Esophagus (tissue), 2 donors: ENCODE measurements around the gene MFSD6L. TPM values are rescaled to one million over a fixed set of nuclear protein-coding genes. Genes with fewer than 3 reads are reported as not detected.

Experiments used
- H3K27ac ChIP-seq, 2 donors: one replicate each; pipeline ENCODE4 v1.5.1; 2013; ENCODE audit warnings: low read depth in 2 of 2, mild to moderate bottlenecking in 2 of 2, inconsistent platforms in 1 of 2, low read length in 1 of 2, moderate library complexity in 1 of 2
- H3K27me3 ChIP-seq, 2 donors: one replicate each; pipeline ENCODE4 v1.6.1; 2013; ENCODE audit warnings: low read length in 2 of 2, control low read depth in 1 of 2, mild to moderate bottlenecking in 1 of 2; ENCODE audit not compliant: insufficient read depth in 2 of 2, control insufficient read depth in 1 of 2
- H3K36me3 ChIP-seq, 2 donors: one replicate each; pipeline ENCODE4 v1.6.1; 2013; ENCODE audit warnings: low read length in 1 of 2; ENCODE audit not compliant: control insufficient read depth in 2 of 2, insufficient read depth in 2 of 2
- H3K4me1 ChIP-seq, 2 donors: one replicate each; pipeline ENCODE4 v1.6.1; 2013; ENCODE audit warnings: low read length in 1 of 2; ENCODE audit not compliant: control insufficient read depth in 2 of 2, insufficient read depth in 2 of 2
- H3K4me3 ChIP-seq, 2 donors: one replicate each; pipeline ENCODE4 v1.5.1; 2013; ENCODE audit warnings: low read length in 2 of 2, mild to moderate bottlenecking in 2 of 2, low read depth in 1 of 2, moderate library complexity in 1 of 2
- H3K9me3 ChIP-seq, 2 donors: one replicate each; pipeline ENCODE4 v1.6.1; 2013; ENCODE audit warnings: mild to moderate bottlenecking in 2 of 2, low read depth in 1 of 2, low read length in 1 of 2, moderate library complexity in 1 of 2; ENCODE audit not compliant: control insufficient read depth in 2 of 2, insufficient read depth in 1 of 2
- WGBS, 2 donors: extraction: QIAGEN DNeasy Blood & Tissue Kit; methylation state at CpG; one replicate each; pipeline ENCODE4 v1.1.7; 2013; 5-methylcytosine and 5-hydroxymethylcytosine counted together
- polyA plus RNA-seq, 2 donors: library from polyadenylated mRNA; stranded (reverse); fragments of 200-250 nt; gene quantifications; one replicate each; pipeline ENCODE4 v1.2.3, GENCODE V29; 2013
- donor health status: healthy with polysubstance abuse.
- donor health status: Bipolar disorder and iron deficiency.

The MFSD6L gene
- polyA plus RNA-seq, 2 donors = 0.24 to 0.75 TPM

- H3K36me3 ChIP-seq = no peaks in the 10 kb centered on the region
- H3K4me1 ChIP-seq = no peaks in the 10 kb centered on the region
- H3K27me3 ChIP-seq = no peaks in the 10 kb centered on the region
- H3K9me3 ChIP-seq = no peaks in the 10 kb centered on the region
- WGBS, 2 donors = 30 to 38% methylated on average over 1 of the region's 1 CpG
- H3K4me3 ChIP-seq = no peak overlapping the region
- H3K27ac ChIP-seq = no peak overlapping the region
Observed at GRCh38 chr17:8753976-8754440, 45.2 kb downstream of the MFSD6L start.

DNA sequence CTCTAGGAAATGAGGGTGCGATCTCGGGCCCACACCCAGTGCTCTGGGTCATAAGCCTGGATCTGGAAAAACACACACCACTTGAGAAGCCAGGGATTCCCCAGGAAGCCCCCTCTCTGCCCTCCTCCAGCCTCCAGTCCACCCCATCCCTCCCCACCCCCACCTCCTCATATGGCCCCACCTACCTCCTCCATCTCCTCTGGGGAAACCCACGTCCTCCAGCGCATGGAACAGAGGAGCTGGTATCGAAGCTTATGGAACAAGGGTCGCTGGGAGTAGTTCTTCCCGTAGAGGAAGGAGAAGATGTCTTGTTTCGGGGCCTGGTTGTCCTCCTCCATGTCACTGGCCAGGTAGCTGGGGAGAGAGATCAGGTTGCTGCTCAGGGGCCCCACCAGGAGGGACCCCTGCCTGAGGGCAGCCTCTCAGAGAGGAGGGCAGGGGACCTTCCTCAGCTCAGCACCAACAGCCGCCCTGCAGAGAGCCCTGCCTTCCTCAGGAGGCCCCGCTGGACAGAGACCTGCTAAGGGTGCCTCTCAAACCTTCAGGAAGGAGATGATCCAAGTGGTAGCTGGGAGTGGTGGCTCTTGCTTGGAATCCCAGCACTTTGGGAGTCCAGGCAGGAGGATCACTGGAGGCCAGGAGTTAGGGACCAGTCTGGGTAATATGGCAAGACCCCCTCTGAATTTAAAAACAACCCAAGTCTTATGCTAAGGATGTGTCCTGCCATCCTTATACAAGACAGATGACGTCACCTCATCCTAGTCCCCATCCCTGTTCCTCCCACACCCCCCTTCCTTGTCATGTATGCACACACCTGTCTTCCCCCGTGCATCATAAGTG, 45.8 kb downstream of the MFSD6L start:
- Histone ChIP-seq H3K27ac (no peak overlapping the region), H3K36me3 (no peaks in the 10 kb centered on the region), H3K4me1 (no peaks in the 10 kb centered on the region), H3K27me3 (no peaks in the 10 kb centered on the region), H3K4me3 (no peak overlapping the region), H3K9me3 (no peaks in the 10 kb centered on the region)
- WGBS, 2 donors = 76 to 81% methylated on average over 12 of the region's 12 CpGs

DNA sequence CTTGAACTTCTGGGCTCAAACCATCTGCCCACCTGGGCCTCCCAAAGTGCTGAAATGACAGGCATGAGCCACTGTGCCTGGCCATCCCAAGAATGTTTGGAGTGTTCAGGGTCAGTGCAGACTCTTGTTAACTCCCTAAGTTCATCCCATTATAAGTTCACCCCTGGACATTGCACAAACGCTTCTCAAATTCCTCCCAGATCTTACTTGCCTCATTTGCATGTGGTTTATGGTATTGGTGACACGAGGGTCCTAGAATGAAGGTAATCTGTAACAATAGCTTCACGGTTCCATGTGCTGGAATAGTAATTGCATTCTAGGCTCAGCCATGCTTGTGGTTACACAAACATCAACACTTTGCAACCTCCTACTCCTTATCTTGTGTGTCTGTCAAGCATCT, 49.5 kb downstream of the MFSD6L start:
- Histone ChIP-seq H3K27ac (no peak overlapping the region), H3K4me1 (no peaks in the 10 kb centered on the region), H3K36me3 (no peaks in the 10 kb centered on the region), H3K9me3 (no peaks in the 10 kb centered on the region), H3K4me3 (no peak overlapping the region), H3K27me3 (no peaks in the 10 kb centered on the region)
- 65% methylated on average over 3 of the region's 3 CpGs for WGBS, 2 donors

DNA sequence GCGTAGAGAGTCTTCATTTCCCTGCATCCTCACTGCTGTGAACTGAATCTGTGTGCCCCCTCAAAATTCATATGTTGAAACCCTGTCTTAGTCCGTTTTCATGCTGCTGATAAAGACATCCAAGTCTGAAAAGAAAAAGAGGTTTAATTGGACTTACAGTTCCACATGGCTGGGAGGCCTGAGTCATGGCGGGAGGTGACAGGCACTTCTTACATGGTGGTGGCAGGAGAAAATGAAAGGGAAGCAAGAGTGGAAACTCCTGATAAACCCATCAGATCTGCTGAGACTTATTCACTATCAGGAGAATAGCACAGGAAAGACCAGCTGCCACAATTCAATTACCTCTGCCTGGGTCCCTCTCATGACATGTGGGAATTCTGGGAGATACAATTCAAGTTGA, 51.4 kb downstream of the MFSD6L start:
- no peak overlapping the region for H3K4me3 ChIP-seq

More for the DNA sequence above, 51.4 kb downstream of the MFSD6L start:
- no peaks in the 10 kb centered on the region for H3K36me3 ChIP-seq
- 83 to 88% methylated on average over 3 of the region's 3 CpGs for WGBS, 2 donors
- no peak overlapping the region for H3K27ac ChIP-seq
- no peaks in the 10 kb centered on the region for H3K4me1 ChIP-seq
- H3K27me3 ChIP-seq = no peaks in the 10 kb centered on the region
- H3K9me3 ChIP-seq = no peaks in the 10 kb centered on the region

Other genes starting within 250 kb of the MFSD6L start
- 1 to 10 TPM; 2.4 to 3.2 TPM for gene MYH10, start 168.6 kb downstream of the MFSD6L start, polyA plus RNA-seq
- not detected for gene CCDC42, start 54.5 kb downstream of the MFSD6L start, polyA plus RNA-seq
- not detected for gene SPDYE4, start 40.8 kb downstream of the MFSD6L start, polyA plus RNA-seq
- under 1 TPM; 0.39 to 0.59 TPM for gene PIK3R6, start 68.3 kb upstream of the MFSD6L start, polyA plus RNA-seq
- 1 to 10 TPM; 1.1 to 1.3 TPM for gene PIK3R5, start 166.3 kb upstream of the MFSD6L start, polyA plus RNA-seq
- gene NTN1, start 222.1 kb upstream of the MFSD6L start, polyA plus RNA-seq = 10 to 100 TPM; 10.3 to 12.3 TPM